ENCODE measurements around the gene GSTP1. TPM values are rescaled to one million over a fixed set of nuclear protein-coding genes. Genes with fewer than 3 reads are reported as not detected.

GSTP1 gene
- total and polyA plus RNA-seq, 9 of the 15 experiments (the other 6 are each of a cell fraction or from before 2014, with no cell fraction given) = 592 to 2,150 (median 1,204) TPM

DNA sequence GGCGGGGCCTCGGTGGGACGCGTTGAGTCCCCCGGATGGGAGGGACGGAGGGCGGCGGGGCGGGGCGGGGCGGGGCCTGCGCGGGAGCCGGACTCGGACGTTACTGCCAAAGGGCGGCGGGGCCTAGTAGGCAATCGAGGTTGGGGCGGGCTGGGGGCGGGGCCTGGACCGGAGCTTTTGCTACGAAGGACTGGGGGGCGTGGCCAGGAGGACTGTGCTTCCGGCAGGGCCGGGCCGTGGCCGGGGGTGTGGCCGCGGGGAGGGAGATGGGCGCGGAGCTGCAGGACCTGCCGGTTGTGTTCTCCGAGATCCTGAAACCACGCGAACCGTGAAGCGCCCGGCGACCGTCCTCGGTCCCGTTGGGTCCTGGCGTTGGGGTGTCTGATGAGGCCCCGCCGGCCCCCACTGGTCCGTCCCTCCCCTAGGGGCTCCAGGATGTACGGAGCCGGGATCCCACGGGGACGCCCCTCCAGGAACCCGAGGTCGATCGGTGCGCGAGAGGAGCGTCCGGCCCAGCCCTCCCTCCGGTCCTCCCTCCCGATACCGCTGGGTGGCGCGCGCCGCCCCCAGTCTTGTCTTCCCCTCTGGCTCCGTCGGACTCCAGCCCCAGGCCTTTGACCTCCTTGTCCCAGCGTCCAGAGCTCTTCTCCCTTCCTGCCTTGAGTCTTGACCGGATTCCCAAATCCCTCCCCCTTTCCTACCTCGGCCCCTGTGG, 46.8 kb downstream of the GSTP1 start:
- H3K4me3 ChIP-seq = peak overlapping the region; percentile 71
- peak overlapping the region; percentile 93 for H3K4me2 ChIP-seq (ENCODE audit: insufficient read depth, low read length)
- ChIA-PET POLR2A (interaction anchor here (0.6 to 5.2 kb wide), 11 partner anchors 13 to 153 kb away, joined by 3 to 36 read pairs (median 5); partner anchors contain the start of gene AIP), CTCF (ENCODE audit: low intra/inter-chr PET ratio) (interaction anchor here (0.5 to 1.2 kb wide), 5 partner anchors 13 to 71 kb away, joined by 3 read pairs; no protein-coding TSS in a partner anchor)
- peak; percentile 87 for ATAC-seq
- intact Hi-C loops (cut with micrococcal nuclease) = loop anchor here (5.0 kb wide), 1 partner anchor 67 kb away; no protein-coding TSS in a partner anchor
- H3K9ac ChIP-seq (ENCODE audit: insufficient read depth in 1 of 2, low read depth in 2 of 2, low read length in 2 of 2) = peak overlapping the region; percentile 63 to 93
- no peaks in the 10 kb centered on the region for H3K27me3 ChIP-seq (ENCODE audit: control insufficient read depth in 2 of 2, insufficient read depth in 2 of 2, low read length in 2 of 2)
- peak overlapping the region; percentile 80 for H3K27ac ChIP-seq (ENCODE audit: extremely low read depth, low read depth, low read length)
- no peaks in the 10 kb centered on the region for H3K9me1 ChIP-seq (ENCODE audit: control insufficient read depth, insufficient read depth, low read length)
- peak; percentile 88 for FAIRE-seq
- no TSS peak for BruUV-seq (replicated peaks)
- no peaks in the 10 kb centered on the region for H3K9me3 ChIP-seq (replicated peaks; ENCODE audit: control insufficient read depth, insufficient read depth, low read depth, low read length)
- H3K36me3 ChIP-seq (ENCODE audit: control insufficient read depth, insufficient read depth, low read length) = peaks cover 15% of the 10 kb centered on the region; the same call in 1 of the 3 replicates
- WGBS (ENCODE audit: insufficient coverage, low coverage, missing lambda C conversion rate) = under 1% methylated on average over 25 of the region's 70 CpGs
- no peaks in the 10 kb centered on the region for H4K20me1 ChIP-seq (replicated peaks; ENCODE audit: control insufficient read depth, insufficient read depth, low read length)
- H3K4me1 ChIP-seq (replicated peaks in 1 of 2; ENCODE audit: control insufficient read depth in 2 of 2, insufficient read depth in 2 of 2, low read length in 2 of 2) = peaks cover 10 to 72% of the 10 kb centered on the region in 2 experiments
- in situ Hi-C loops (cut with MboI) = no loop called here
- peak; percentile 96 to 98 (median 98) for DNase-seq (ENCODE audit: extremely low read depth in 1 of 4, low spot score in 3 of 4)
- peak overlapping the region; percentile 98 for H2AFZ ChIP-seq (ENCODE audit: low read depth, low read length)
- no peaks in the 10 kb centered on the region for H3K79me2 ChIP-seq (ENCODE audit: control insufficient read depth, insufficient read depth, low read length)
- peak; percentile 75 for TF ChIP-seq ZNF431 (CRISPR knock-in tag; IDR thresholded peaks at IDR 0.05)
- no peak for TF ChIP-seq ZNF41 (CRISPR knock-in tag; conservative IDR thresholded peaks at IDR 0.05)
- TF ChIP-seq, protein P1, sequence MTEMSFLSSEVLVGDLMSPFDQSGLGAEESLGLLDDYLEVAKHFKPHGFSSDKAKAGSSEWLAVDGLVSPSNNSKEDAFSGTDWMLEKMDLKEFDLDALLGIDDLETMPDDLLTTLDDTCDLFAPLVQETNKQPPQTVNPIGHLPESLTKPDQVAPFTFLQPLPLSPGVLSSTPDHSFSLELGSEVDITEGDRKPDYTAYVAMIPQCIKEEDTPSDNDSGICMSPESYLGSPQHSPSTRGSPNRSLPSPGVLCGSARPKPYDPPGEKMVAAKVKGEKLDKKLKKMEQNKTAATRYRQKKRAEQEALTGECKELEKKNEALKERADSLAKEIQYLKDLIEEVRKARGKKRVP (CRISPR knock-in tag; IDR thresholded peaks at IDR 0.05) = 0 out of 2 replicates have a peak, but pooled peaks have one; percentile 32
- TF ChIP-seq JUN (IDR thresholded peaks at IDR 0.05; ENCODE audit: borderline replicate concordance, low read depth, low read length) = peak; percentile 30; the same call in 1 of the 2 replicates
- no peak for TF ChIP-seq JUN (CRISPR knock-in tag; IDR thresholded peaks at IDR 0.05; ENCODE audit: borderline replicate concordance)
- TF ChIP-seq GABPB1 (CRISPR knock-in tag; IDR thresholded peaks at IDR 0.05) = peak; percentile 84
- peak; percentile 40 for TF ChIP-seq CTCFL (IDR thresholded peaks at IDR 0.05; ENCODE audit: borderline replicate concordance, insufficient read depth, low read depth, low read length, poor library complexity, severe bottlenecking)
- TF ChIP-seq KAT7 (CRISPR knock-in tag; IDR thresholded peaks at IDR 0.05; ENCODE audit: borderline replicate concordance) = 0 out of 2 replicates have a peak, but pooled peaks have one; percentile 83
- no peak for TF ChIP-seq CHD1 (IDR thresholded peaks at IDR 0.05; ENCODE audit: low read length)
- no peak for TF ChIP-seq NEUROD1 (IDR thresholded peaks at IDR 0.05; ENCODE audit: borderline replicate concordance, low read depth, low read length, partially characterized antibody)
- TF ChIP-seq HOXB6 (CRISPR knock-in tag; IDR thresholded peaks at IDR 0.05; ENCODE audit: borderline replicate concordance) = no peak
- peak; percentile 78 for TF ChIP-seq POLR2G (IDR thresholded peaks at IDR 0.05; ENCODE audit: low read depth, low read length)
- no peak for TF ChIP-seq U2AF1 (optimal IDR thresholded peaks at IDR 0.05; ENCODE audit: low read depth, low read length)
- TF ChIP-seq, protein P2, sequence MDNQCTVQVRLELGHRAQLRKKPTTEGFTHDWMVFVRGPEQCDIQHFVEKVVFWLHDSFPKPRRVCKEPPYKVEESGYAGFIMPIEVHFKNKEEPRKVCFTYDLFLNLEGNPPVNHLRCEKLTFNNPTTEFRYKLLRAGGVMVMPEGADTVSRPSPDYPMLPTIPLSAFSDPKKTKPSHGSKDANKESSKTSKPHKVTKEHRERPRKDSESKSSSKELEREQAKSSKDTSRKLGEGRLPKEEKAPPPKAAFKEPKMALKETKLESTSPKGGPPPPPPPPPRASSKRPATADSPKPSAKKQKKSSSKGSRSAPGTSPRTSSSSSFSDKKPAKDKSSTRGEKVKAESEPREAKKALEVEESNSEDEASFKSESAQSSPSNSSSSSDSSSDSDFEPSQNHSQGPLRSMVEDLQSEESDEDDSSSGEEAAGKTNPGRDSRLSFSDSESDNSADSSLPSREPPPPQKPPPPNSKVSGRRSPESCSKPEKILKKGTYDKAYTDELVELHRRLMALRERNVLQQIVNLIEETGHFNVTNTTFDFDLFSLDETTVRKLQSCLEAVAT (IDR thresholded peaks at IDR 0.05) = no peak
- TF ChIP-seq ZNF224 (CRISPR knock-in tag; IDR thresholded peaks at IDR 0.05) = no peak
- TF ChIP-seq ETV5 (CRISPR knock-in tag; IDR thresholded peaks at IDR 0.05; ENCODE audit: low read depth) = peak; percentile 81
- TF ChIP-seq ZNF57 (CRISPR knock-in tag; IDR thresholded peaks at IDR 0.05) = no peak
